Spleen (tissue), 11 donors: ENCODE measurements around the gene C1QTNF5. TPM values are rescaled to one million over a fixed set of nuclear protein-coding genes. Genes with fewer than 3 reads are reported as not detected.

Source experiments
- DNase-seq: peaks from one replicate; pipeline ENCODE4 v3.0.0-alpha.2; 2020
- H3K27ac ChIP-seq, 8 donors: fragments of 200-600 bp; sonication (generic) in 7 of 8; 1 replicate in 4 of 8; 2 replicates in 4 of 8; pipeline versions ENCODE4 v1.5.0 to v1.8.0; 2016 to 2021; ENCODE audit warnings: inconsistent platforms in 4 of 8, mild to moderate bottlenecking in 4 of 8, moderate library complexity in 1 of 8
- H3K27me3 ChIP-seq, 7 donors: fragments of 200-600 bp; sonication (generic) in 6 of 7; replicated peaks in 1 of 7; 1 replicate in 4 of 7; 2 replicates in 3 of 7; pipeline versions ENCODE4 v1.5.0 to v1.8.0; 2016 to 2021; ENCODE audit warnings: inconsistent platforms in 3 of 7, mild to moderate bottlenecking in 1 of 7
- H3K36me3 ChIP-seq, 6 donors: fragments of 200-600 bp; sonication (generic) in 5 of 6; 1 replicate in 4 of 6; 2 replicates in 2 of 6; pipeline versions ENCODE4 v1.5.0 to v1.8.0; 2016 to 2021; ENCODE audit warnings: inconsistent platforms in 2 of 6
- H3K4me1 ChIP-seq, 6 donors: fragments of 200-600 bp; sonication (generic) in 5 of 6; 1 replicate in 3 of 6; 2 replicates in 3 of 6; pipeline versions ENCODE4 v1.5.0 to v1.8.0; 2016 to 2021; ENCODE audit warnings: inconsistent platforms in 3 of 6
- H3K4me3 ChIP-seq, 8 donors: fragments of 200-600 bp; sonication (generic) in 7 of 8; 1 replicate in 4 of 8; 2 replicates in 4 of 8; pipeline versions ENCODE4 v1.5.0 to v1.8.0; 2016 to 2021; ENCODE audit warnings: inconsistent platforms in 4 of 8, mild to moderate bottlenecking in 4 of 8, moderate library complexity in 2 of 8
- H3K9me3 ChIP-seq, 8 donors: fragments of 200-600 bp; sonication (generic) in 7 of 8; 1 replicate in 4 of 8; 2 replicates in 4 of 8; pipeline versions ENCODE4 v1.5.0 to v1.8.0; 2016 to 2021; ENCODE audit warnings: inconsistent platforms in 4 of 8
- CTCF ChIP-seq, 11 experiments: fragments of 200-600 bp in 7 of 11; fragments of 450-650 bp in 4 of 11; sonication (generic) in 4 of 11; IDR thresholded peaks in 8 of 11; conservative IDR thresholded peaks in 3 of 11; 1 replicate in 7 of 11; 2 replicates in 4 of 11; pipeline versions ENCODE4 v1.4.0 to v1.8.0; 2016 to 2021; ENCODE audit warnings: antibody characterized with exemption in 11 of 11, inconsistent platforms in 4 of 11, mild to moderate bottlenecking in 1 of 11
- POLR2A ChIP-seq, 3 donors: fragments of 450-650 bp; IDR thresholded peaks; one replicate each; pipeline ENCODE4 v1.5.1; 2017; ENCODE audit warnings: antibody characterized with exemption in 3 of 3, mild to moderate bottlenecking in 1 of 3
- POLR2AphosphoS5 ChIP-seq, 3 donors: sonication (generic); formaldehyde crosslinking; IDR thresholded peaks; one replicate each; pipeline ENCODE4 v1.5.1; 2017; ENCODE audit warnings: antibody characterized with exemption in 3 of 3
- WGBS, 5 donors: extraction: QIAGEN DNeasy Blood & Tissue Kit in 3 of 5; methylation state at CpG; one replicate each; pipeline versions ENCODE4 v1.1.5 to v1.1.7; 2013 to 2018; 5-methylcytosine and 5-hydroxymethylcytosine counted together
- intact Hi-C: fragments of 100-400 bp; cut with DNase I; formaldehyde crosslinking; loops from one replicate; pipeline ENCODE4 v1.15.0; 2023; ENCODE audit warnings: low total_unique reads
- polyA plus RNA-seq, 3 donors: library from polyadenylated mRNA; stranded (reverse); fragments of 200-250 nt; gene quantifications; one replicate each; pipeline ENCODE4 v1.2.1, GENCODE V29; 2013
- total RNA-seq, 7 donors: library from RNA; depleted of rRNA in 3 of 7; stranded (reverse); fragments of >200 nt in 3 of 7; fragmentation: NEBNext Ultra II Directional in 4 of 7; extraction: Animal tissue kit (Norgen Biotek cat#: 25700) in 4 of 7; gene quantifications; one replicate each; pipeline versions ENCODE4 v1.1.0 to v1.2.1, GENCODE V29; 2016 to 2021
- donor health status: healthy with polysubstance abuse.
- donor health status: DM: no; HTN: no; CAD: no; lungs with moderate emphysema.
- donor health status: DM: no; HTN: no; CAD: no.
- donor health status: Bipolar disorder and iron deficiency.
- donor health status: healthy.
- donor health status: DM: no; HTN: no; CAD: no.
- donor health status: DM: yes; HTN: yes; CAD: no.

C1QTNF5 gene
- total and polyA plus RNA-seq, 10 donors = 10.3 to 55.0 (median 29.9) TPM

GRCh38 chr11:119309953-119310681, 30.6 kb downstream of the C1QTNF5 start:
- TF ChIP-seq POLR2A (IDR thresholded peaks at IDR 0.05) (no peak), POLR2AphosphoS5 (IDR thresholded peaks at IDR 0.05) (peak in 1 of 3 donors; percentile 11)
- intact Hi-C loops = no loop called here

GRCh38 chr11:119309411-119309810, 31.3 kb downstream of the C1QTNF5 start:
- no peak overlapping the region for H3K27ac ChIP-seq

More at GRCh38 chr11:119309953-119310681, 30.6 kb downstream of the C1QTNF5 start:
- peaks cover 0 to 33% (median 14%) of the 10 kb centered on the region in 6 donors for H3K4me1 ChIP-seq
- peaks cover 0 to 98% (median 17%) of the 10 kb centered on the region in 6 donors for H3K36me3 ChIP-seq
- H3K9me3 ChIP-seq = no peaks in the 10 kb centered on the region
- no peak for DNase-seq
- H3K27ac ChIP-seq = peak overlapping the region in 2 of 8 donors; percentile 33 to 38
- peaks cover 0 to 13% (median 5%) of the 10 kb centered on the region in 7 donors for H3K27me3 ChIP-seq
- no peak overlapping the region for H3K4me3 ChIP-seq
- WGBS, 5 donors = 80 to 83% (median 82%) methylated on average over 15 to 17 of the region's 17 CpGs

GRCh38 chr11:119307974-119308373, 32.7 kb downstream of the C1QTNF5 start:
- Histone ChIP-seq H3K27me3 (no peaks in the 10 kb centered on the region), H3K4me3 (no peak overlapping the region), H3K27ac (no peak overlapping the region), H3K4me1 (peaks cover 0 to 26% (median 7%) of the 10 kb centered on the region in 6 donors), H3K9me3 (no peaks in the 10 kb centered on the region), H3K36me3 (peaks cover 4 to 100% (median 37%) of the 10 kb centered on the region in 6 donors)
- DNase-seq = no peak
- intact Hi-C loops = no loop called here
- WGBS, 5 donors = 81 to 87% (median 85%) methylated on average over 5 of the region's 5 CpGs
- TF ChIP-seq POLR2AphosphoS5 (IDR thresholded peaks at IDR 0.05) (no peak), CTCF (IDR thresholded peaks at IDR 0.05 in 8 of 11, conservative IDR thresholded peaks at IDR 0.05 in 3 of 11) (no peak), POLR2A (IDR thresholded peaks at IDR 0.05) (no peak)

More at GRCh38 chr11:119309411-119309810, 31.3 kb downstream of the C1QTNF5 start:
- Histone ChIP-seq H3K4me3 (no peak overlapping the region), H3K4me1 (peaks cover 0 to 26% (median 8%) of the 10 kb centered on the region in 6 donors), H3K9me3 (no peaks in the 10 kb centered on the region), H3K36me3 (peaks cover 0 to 98% (median 23%) of the 10 kb centered on the region in 6 donors), H3K27me3 (peaks cover 0 to 6% (median 0%) of the 10 kb centered on the region in 7 donors)
- 92 to 96% (median 94%) methylated on average over 11 of the region's 11 CpGs for WGBS, 5 donors
- TF ChIP-seq POLR2AphosphoS5 (IDR thresholded peaks at IDR 0.05) (peak in 1 of 3 donors; percentile 33), CTCF (IDR thresholded peaks at IDR 0.05 in 8 of 11, conservative IDR thresholded peaks at IDR 0.05 in 3 of 11) (no peak)
- no peak for DNase-seq
- intact Hi-C loops = no loop called here

- DNase-seq = no peak
- Histone ChIP-seq H3K36me3 (peaks cover 5 to 100% (median 44%) of the 10 kb centered on the region in 6 donors), H3K4me1 (peaks cover 0 to 26% (median 7%) of the 10 kb centered on the region in 6 donors), H3K9me3 (no peaks in the 10 kb centered on the region), H3K4me3 (no peak overlapping the region), H3K27ac (peak overlapping the region in 5 of 8 donors; percentile 18 to 48 (median 31)), H3K27me3 (no peaks in the 10 kb centered on the region)
- TF ChIP-seq CTCF (IDR thresholded peaks at IDR 0.05 in 8 of 11, conservative IDR thresholded peaks at IDR 0.05 in 3 of 11) (peak in 1 of 11 experiments; percentile 6), POLR2AphosphoS5 (IDR thresholded peaks at IDR 0.05) (no peak)
- WGBS, 5 donors = 64 to 90% (median 82%) methylated on average over 1 of the region's 1 CpG
- intact Hi-C loops = no loop called here
Measured at GRCh38 chr11:119307219-119307618, 33.5 kb downstream of the C1QTNF5 start.
